CD4-positive, alpha-beta T cell treated with Interferon gamma for 1 hour (primary cell): Measurements from ENCODE around the gene OTUD7B.
A peak's percentile ranks its signal among the peaks of the same experiment; 100 is the strongest.

Experiments used
- DNase-seq: peaks from one replicate; pipeline ENCODE4 v3.0.0-alpha.2; 2020

OTUD7B gene

GRCh38 chr1:149915429-149916192 is 94.9 kb downstream of the OTUD7B start:
- no peak for DNase-seq

GRCh38 chr1:149914545-149914944 is 96.0 kb downstream of the OTUD7B start:
- DNase-seq, result no peak

GRCh38 chr1:149906570-149907075 is 103.9 kb downstream of the OTUD7B start:
- DNase-seq, result no peak

- no peak for DNase-seq
Measured at GRCh38 chr1:149903836-149904491, 106.6 kb downstream of the OTUD7B start.

GRCh38 chr1:149899460-149900284 is 110.9 kb downstream of the OTUD7B start, which contains the start of gene BOLA1:
Gene BOLA1 (plus strand): TSS chr1:149899568. CDS start chr1:149900060, 492 bp downstream.
- peak; percentile 81 for DNase-seq

- no peak for DNase-seq
Measured at GRCh38 chr1:149896575-149896974, 114.0 kb downstream of the OTUD7B start.

GRCh38 chr1:149888999-149889289 is 121.6 kb downstream of the OTUD7B start:
- DNase-seq, result no peak

- peak; percentile 85 for DNase-seq
Measured at GRCh38 chr1:149888247-149888998, 122.1 kb downstream of the OTUD7B start.
